Epithelial cell of prostate (primary cell): ENCODE results near the gene CYS1.
"Not testable (repeated sequence)": the region's sequence is repeated elsewhere in the genome, so short reads cannot be mapped to it uniquely, and the experiment has no call there.

Experiments
- DNase-seq: peaks from one replicate; pipeline ENCODE4 v3.0.0-alpha.2; 2011; ENCODE audit warnings: low read depth, low spot score
- H3K27ac ChIP-seq: fragments of 450-650 bp; 2 replicates; pipeline ENCODE4 v1.5.1; 2017; ENCODE audit warnings: mild to moderate bottlenecking

CYS1 gene

DNA sequence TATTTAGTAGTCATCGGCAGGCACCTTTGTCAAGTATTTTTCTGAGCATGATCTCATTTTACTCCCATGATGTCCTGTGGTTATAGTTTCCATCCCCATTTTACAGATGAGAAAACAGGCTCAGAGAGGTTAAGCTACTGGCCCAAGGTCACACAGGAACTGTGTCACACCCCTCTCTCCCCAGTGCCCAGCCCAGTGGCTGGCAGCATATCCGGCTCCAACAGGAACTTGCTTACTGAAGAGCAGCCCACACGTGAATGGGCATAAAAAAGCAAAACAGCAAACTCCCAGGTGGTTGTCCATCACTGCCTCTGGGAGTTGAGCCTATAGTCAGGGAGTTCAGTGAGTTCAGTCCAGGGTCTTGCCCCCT lies 45.2 kb downstream of the CYS1 start:
- DNase-seq = no peak
- no peak overlapping the region for H3K27ac ChIP-seq

DNA sequence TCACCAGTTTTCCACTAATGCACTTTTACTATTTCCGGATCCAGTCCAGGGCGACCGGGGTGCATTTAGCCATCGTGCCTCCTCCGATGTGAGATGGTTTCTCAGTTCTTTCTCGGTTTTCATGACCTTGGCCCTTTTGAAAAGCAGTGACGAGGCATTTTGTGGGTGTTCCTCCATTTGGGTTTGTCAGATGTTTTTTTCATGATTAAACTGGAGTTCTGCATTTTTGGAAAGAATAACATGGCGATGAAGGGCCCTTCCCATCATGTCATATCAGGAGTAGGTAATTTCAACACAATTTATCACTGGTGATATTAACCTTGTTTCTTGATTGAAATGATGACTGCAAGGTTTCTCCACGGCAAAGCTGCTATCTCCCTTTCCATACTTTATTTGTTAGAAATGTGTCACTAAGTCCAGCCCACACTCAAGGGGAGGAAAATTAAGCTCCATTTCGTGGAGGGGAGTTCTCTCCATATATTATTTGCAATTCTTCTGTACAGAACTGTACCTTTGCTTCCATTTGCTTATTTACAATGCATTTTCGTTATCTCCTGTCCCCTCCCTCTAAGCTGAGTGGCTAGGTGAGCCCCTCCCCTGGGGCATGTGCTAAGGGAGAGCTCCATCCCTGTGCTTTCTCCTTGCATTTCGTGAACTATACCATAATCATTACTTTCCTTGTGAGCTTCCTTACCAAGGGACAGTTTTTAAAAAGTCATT lies 45.7 kb downstream of the CYS1 start:
- DNase-seq = no peak
- no peak overlapping the region for H3K27ac ChIP-seq

DNA sequence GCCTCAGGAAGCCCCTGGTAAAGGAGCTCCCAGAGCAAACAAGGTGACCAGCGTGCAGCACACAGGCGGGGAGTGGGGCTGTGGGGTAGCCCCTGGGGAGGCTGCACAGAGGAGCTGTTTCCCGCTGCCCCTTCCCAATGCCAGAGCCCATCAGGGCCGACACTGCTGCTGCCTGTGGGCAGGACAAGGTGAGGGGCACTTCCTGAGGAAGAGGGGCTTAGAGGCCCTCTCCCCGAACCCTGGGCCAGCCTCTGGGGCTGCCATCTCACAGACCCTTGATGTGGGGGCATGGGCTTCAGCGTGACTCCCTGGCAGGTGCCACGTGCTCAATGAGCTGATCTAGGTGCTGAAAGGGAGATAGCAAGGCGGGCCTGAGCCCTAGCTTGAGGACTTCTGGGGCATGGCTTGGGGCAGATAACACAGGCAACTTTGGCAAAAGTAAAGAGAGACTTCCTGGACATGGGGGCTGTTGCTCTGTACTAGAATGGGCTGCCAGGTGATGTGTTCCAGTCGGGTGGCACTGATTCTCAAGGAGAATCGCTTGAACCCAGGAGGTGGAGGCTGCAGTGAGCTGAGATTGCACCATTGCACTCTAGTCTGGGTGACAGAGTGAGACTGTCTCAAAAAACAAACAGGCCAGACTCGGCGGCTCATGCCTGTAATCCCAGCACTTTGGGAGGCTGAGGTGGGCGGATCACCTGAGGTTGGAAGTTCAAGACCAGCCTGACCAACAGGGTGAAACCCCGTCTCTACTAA lies 46.8 kb downstream of the CYS1 start:
- no peak for DNase-seq
- H3K27ac ChIP-seq = no peak overlapping the region

DNA sequence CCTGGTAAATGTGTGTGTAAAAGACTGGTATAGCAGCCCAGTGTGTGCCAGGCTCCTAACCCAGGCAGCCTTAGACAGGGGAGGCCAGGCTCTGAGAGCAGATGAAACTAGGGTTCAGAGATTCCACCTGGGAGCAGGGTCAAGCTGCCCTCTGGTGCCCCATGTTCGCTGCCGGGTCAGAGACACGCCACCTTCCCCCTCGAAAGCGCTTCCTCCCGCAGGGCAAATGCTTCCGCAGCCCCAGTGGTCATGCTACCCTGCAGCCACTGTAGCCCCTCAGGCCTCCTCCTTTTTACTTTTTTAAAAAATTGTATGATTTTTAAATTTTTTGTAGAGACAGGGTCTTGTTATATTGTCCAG lies 47.5 kb downstream of the CYS1 start:
- no peak overlapping the region for H3K27ac ChIP-seq
- no peak for DNase-seq

DNA sequence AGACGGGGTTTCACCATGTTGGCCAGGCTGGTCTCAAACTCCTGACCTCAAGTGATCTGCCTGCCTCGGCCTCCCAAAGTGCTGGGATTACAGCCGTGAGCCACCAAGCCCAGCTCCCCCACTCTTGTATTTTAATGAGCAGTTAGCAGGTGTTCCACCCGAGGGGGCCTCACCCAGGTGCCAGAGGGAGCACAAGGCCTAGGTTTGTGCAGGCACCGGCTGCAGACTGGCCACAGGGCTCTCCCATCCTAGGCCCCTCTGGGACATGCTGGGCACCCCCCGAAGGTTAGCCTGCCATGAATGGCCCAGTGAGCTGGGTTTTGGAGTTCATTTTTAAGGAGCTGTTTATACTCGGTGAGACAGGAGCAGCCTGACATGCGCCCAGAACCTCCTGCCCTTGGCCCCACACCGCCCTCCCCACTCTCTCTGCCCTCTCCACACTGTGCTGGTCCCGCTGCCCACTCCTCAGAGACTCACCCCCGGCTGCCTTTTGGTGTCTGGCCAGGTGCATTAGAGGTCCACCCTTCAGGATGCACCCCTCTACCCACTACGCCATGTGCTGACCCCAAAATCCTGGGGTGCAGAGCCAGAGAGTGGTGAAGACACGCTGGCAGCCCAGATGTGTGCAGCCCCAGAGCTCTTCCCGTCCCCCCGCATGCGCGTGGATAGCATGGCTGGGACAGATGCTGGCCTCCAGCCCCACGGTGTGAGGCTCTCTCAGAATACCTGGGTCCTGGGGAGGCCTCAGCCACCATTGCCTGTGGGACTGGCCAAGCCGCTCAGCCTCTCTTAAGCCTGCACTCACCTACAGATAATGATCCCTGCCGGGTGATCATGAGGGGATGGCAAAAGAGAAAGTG lies 48.1 kb downstream of the CYS1 start:
- DNase-seq = no peak
- no peak overlapping the region for H3K27ac ChIP-seq

DNA sequence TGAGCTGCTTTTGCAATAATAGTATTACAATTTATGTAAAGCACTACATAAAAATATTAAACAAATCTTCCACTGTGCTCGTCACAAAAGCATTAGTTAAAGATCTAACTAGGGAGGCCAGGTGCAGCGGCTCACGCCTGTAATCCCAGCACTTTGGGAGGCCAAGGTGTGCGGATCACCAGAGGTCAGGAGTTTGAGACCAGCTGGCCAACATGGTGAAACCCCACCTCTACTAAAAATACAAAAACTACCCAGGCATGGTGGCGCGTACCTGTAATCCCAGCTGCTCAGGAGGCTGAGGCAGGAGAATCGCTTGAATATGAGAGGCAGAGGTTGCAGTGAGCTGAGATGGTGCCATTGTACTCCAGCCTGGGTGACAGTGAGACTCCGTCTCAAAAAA lies 49.4 kb downstream of the CYS1 start:
- DNase-seq, H3K27ac ChIP-seq: not testable (repeated sequence)

DNA sequence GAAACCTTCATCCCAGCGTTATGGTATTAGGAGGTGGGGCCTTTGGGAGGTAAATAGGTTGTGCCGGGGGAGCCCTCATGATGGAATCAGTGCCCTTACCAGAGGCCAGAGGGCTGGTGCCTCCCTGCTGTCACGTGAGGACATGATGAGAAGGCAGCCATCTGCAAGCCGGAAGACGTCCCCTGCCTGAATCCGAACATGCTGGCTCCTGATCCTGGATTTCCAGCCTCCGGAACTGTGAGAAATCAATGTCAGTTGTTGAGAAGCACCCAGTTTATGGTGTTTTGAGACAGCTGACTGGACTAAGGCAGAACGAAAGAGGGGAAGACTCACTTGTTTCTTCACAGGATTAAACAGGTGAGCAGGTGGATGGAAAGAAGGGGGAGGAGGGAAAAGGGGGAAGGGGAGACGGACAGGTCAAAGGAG lies 49.9 kb downstream of the CYS1 start:
- H3K27ac ChIP-seq = no peak overlapping the region
- no peak for DNase-seq

DNA sequence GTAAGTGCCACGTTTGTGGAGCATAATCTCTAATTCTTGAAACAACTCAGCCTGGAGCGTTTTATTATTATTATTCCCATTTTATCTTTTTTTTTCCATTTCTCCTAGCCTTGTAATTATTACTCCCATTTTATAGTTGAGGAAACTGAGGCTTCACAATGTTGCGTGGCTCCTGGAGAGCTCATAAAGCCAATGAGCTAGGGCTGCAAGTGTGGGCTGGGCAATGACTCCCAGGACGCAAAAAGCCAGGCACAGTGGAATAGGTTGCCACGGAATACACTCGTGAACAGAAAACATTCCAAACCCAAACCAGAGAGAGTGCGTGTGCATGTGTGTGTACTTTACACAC lies 50.4 kb downstream of the CYS1 start:
- DNase-seq = no peak
- H3K27ac ChIP-seq = no peak overlapping the region

DNA sequence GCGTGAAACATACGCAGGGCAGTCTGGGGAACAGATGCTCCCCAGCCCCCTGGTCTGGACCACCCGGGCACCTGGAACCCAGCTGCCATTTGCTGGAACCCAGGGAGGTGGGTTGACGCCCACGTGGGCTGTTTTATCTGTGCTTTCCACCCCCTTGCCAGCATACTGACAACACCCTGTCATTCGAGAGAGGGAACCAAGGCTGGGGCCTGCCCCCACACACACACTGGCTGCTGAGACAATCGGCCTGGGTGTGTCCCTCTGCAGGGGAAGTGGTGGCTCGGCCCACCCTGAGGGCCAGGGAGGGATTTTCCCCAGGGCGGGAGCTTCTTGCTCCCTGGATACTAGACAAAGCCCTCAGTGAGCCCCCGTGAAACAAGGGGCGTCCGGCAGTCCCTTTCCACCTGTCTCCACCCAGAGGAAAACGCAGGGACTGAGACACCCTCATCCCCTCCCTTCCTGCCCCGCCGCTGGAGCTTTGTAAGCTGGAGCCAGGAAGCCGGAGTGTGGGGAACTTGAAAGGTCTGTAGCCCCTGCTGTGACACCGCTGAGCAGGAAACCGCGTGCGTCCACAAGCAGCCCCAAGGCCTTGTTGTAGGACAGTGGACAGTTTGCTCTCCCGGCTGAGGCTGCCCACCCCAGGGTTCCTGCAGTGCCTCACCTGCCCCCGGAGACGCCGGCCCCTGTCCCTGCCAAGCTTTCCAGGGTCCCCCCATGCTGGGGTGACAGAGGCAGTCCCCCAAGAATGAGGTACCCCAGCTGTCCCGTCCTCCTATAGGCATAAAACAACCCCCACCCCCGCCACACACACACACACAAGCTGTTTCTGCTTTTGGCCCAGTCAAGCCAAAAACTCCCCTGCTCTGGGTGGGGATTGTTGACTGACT lies 51.0 kb downstream of the CYS1 start:
- H3K27ac ChIP-seq = no peak overlapping the region
- no peak for DNase-seq

DNA sequence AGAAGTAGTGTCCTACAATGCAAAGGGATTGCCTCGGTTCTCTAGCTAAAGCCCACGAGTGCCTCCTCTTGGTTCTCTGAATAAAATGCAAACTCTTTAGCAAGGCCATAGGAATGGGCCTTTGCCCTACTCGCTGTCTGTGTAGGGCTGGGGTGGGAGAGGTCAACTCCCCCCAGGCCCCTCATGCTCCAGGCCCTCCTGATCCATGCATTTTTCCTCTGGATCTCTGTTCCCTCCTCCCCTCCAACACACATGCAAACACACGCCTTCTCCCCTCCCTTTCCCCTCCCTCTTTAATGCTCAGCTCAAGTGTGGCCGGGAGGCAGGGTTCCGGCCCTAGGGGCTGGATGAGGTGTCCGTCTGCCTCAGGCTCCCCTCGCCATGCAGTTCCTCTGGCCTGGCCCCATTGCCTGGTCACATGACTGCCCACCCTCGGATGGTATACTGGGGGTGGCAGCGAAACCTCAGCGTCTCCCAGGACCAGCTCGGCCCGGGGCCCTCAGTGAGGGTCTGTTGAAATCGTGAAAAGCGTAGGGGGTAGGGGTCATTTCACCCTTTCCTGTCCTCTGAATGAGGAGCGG lies 51.7 kb downstream of the CYS1 start:
- no peak overlapping the region for H3K27ac ChIP-seq
- no peak for DNase-seq

DNA sequence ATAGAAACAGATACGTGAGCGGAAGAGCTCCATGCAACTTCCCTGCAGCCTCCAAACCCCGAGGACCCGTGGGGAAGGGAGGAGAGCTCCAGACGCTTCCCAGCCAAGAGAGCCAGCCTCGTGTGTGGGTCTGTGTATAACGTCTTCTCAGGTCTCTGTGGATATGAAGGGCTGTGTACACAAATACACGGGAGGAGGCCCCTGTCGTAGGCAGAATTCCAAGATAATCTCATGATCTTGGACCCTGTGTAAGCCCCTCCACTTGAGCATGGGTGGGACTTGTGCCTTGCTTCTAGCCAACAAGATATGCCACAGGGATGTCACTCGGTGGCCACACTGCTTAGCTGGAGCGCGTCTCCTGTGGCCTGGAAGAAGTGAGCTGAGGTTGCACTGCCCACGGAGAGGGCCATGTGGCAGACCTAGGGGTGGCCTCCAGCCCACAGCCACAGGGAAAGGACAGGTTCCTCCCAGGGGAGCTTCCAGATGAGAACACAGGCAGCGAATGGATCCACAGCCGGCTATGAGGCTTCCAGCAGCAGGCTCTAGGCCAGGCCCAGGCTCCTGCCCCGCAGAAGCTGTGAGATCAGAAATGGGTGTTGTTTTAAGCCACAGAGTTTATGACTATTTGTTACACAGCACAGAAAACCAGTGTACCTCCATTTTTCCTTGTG lies 52.4 kb downstream of the CYS1 start:
- no peak for DNase-seq
- H3K27ac ChIP-seq = no peak overlapping the region

DNA sequence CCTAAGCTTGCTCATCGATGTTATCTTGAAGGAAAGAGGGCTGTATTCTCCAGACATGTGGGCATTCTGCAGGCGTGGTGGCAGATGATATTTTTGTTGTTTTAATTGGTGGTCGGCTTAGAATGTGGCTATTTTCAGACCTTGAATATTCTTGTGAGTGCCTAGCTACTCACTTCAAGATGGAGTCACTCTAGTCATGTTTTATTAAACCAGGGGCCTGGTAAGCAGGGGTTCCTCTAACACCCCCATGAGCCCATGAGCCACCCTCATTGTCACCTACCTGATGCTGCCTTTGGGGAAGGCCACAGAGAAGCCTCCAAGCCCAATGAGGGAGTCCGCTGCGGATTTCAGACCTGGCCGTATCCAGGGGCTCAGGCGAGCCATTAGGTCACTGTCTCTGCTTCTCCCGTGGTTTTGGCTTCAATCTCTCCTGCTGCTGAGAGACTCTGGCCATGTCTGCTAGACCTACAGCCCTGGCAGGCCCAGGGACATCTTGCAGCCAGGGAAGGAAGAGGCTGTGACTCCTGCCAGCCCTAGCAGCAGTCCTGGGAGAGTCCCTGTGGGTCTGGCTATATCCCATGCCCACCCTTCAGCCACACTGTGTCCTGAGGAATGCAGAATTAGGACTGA lies 53.2 kb downstream of the CYS1 start:
- H3K27ac ChIP-seq = no peak overlapping the region
- no peak for DNase-seq

DNA sequence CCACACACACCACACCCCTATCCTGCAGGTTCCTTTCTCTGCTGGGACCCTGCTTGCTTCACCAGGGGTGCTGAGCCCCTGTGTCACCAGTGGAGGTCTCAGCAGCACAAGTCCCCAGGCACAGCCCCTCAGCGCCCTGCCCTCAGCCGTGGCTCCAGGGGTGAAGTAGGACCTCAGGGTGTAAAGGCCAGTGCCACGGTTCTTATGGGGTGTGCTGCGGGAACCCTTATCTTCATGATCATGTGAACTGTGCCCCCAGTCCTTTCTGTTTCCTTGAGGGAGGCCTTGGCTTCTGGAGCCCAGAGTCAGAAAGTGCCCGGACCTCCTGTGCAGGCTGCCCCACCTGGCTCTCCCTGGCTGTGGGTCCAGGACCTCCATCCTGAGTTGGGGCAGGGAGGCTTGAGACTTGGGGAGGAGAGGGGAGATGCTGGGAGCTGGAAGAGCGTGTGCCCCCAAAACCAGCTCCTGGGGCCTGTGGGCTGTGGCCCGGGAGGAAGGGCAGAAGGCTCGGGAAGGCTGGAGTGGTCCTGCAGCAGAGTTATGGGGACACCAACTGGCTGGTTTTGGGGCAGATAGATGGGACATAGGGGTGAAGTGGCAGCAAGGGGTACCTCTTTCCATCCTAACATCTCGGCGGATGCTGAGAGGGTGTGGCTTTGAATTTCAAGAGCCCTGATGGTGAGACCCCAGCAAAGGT lies 57.1 kb downstream of the CYS1 start:
- H3K27ac ChIP-seq = no peak overlapping the region
- no peak for DNase-seq

DNA sequence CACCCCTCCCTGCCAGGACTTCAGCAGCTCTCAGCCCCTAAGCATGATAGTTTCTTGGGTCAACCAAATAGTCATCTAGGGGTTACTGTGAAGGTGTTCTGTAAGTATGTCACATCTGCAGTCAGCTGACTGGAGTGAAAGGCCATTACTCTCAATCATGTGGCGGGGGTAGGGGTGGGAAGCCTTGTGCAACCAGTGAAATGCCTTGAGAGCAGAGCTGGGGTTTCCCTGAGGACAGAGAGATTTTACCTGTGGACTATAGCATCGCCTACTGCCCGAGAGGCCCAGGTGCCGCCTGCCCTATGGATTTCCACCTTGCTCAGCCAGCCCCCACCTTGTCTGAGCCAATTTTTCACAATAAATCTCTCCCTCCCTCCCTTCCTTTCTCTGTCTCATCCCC lies 57.8 kb downstream of the CYS1 start:
- no peak overlapping the region for H3K27ac ChIP-seq
- DNase-seq = no peak

DNA sequence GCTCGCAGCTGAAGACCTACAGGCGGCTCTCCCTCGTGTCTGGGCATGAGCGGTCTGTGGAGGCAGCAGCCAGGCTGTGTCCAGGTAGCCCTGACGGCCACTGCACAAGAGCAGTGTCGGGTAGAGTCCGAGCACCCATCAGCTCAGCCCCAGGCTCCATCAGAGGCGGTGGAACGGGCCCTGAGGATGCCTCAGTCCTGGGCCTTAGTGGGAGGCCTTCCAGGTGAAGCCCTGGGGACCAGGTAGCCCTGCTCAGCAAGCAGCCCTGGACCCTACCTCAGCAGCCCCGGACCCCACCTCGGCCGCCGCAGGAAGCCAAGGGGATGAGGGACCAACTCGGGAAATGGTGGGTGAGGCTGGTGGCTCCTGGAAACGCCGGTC lies 58.2 kb downstream of the CYS1 start:
- no peak overlapping the region for H3K27ac ChIP-seq
- DNase-seq = no peak

DNA sequence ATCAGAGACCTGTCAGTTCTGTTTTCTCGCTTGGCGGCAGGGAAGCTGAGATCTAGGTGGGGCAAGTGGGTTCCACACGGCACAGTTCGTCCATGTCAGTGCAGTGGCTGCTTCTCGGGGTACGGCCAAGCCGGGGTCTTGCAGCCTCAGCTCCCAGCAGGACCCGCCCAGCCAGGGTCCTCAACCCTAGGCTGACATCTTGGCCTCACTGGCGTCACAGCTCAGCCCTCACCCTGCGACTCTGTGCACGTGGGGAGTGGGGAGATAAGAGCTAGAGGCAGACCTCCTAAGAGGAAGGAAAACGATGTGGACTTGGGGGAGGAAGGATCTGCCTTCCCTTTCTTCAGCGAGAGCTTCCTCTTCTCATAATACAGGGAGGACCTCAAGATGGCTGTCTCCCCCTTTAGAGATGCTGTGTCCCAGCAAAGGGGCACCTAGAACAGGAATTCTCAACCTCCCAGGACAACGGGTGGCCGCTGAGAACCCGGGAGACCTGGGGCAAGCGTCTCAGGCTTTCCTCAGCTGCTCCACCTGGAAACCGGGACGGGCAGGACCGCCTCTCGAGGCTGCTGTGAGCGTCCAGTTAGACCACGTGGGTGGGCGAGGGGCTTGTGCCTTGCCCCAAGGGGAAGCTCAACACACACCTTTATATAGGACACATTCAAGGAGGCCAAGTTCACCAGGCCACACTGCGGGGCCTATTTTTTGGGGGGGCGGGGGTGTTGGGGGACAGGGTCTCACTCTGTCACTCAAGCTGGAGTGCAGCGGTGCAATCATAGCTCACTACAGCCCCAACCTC lies 60.4 kb downstream of the CYS1 start:
- DNase-seq = no peak
- H3K27ac ChIP-seq = no peak overlapping the region

DNA sequence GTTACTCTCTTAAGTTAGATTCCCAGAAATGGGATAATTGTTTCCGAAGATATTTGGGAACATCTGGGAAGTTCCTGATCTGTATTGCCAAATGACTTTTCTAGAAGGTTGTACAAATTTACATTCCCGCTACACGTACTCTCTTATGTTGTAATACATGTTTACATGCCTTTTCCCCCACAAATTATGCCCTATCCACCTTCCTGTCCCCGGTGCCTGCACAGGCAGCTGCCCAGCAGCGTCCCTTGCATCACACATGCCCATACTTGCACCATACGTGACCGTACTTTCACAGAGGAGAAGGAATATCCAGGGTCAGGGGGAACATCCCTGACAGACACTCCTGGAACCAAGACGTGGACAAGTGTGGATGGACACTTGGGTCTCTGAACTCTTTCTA lies 61.0 kb downstream of the CYS1 start:
- H3K27ac ChIP-seq = no peak overlapping the region
- no peak for DNase-seq
